HepG2 (cell line): ENCODE data around the gene MAMDC2. TPM values are rescaled to one million over a fixed set of nuclear protein-coding genes. Genes with fewer than 3 reads are reported as not detected.

Experiments
- ELF3 ChIP-seq: IDR thresholded peaks from 2 replicates; pipeline ENCODE4 v1.6.1; 2016; ENCODE audit warnings: missing genetic modification reagents, missing compliant biosample characterization
- FOXK1 ChIP-seq: sonication (generic); formaldehyde crosslinking; IDR thresholded peaks from 2 replicates; pipeline ENCODE4 v1.4.0; 2020; ENCODE audit warnings: low read depth, missing genetic modification reagents, borderline replicate concordance
- GABPB1 ChIP-seq: IDR thresholded peaks from 2 replicates; pipeline ENCODE4 v1.6.1; 2016; ENCODE audit warnings: mild to moderate bottlenecking, missing genetic modification reagents, moderate library complexity, missing compliant biosample characterization
- NR3C1 ChIP-seq: sonication (generic); formaldehyde crosslinking; IDR thresholded peaks from 2 replicates; pipeline ENCODE4 v1.4.0; 2020; ENCODE audit warnings: missing genetic modification reagents
- RARG ChIP-seq: sonication (generic); formaldehyde crosslinking; IDR thresholded peaks from 2 replicates; pipeline ENCODE4 v1.4.0; 2020; ENCODE audit warnings: low read depth, mild to moderate bottlenecking, missing genetic modification reagents
- YEATS2 ChIP-seq: sonication (generic); formaldehyde crosslinking; IDR thresholded peaks from 2 replicates; pipeline ENCODE4 v1.4.0; 2020; ENCODE audit warnings: missing genetic modification reagents, borderline replicate concordance
- ZNF121 ChIP-seq: sonication (generic); formaldehyde crosslinking; IDR thresholded peaks from 2 replicates; pipeline ENCODE4 v1.5.0; 2020; ENCODE audit warnings: mild to moderate bottlenecking, missing genetic modification reagents
- ZNF317 ChIP-seq: sonication (generic); formaldehyde crosslinking; IDR thresholded peaks from 2 replicates; pipeline ENCODE4 v1.5.0; 2020; ENCODE audit warnings: mild to moderate bottlenecking, missing genetic modification reagents
- ZNF34 ChIP-seq: sonication (generic); formaldehyde crosslinking; IDR thresholded peaks from 2 replicates; pipeline ENCODE4 v1.4.0; 2020; ENCODE audit warnings: mild to moderate bottlenecking, missing genetic modification reagents, borderline replicate concordance
- ZNF841 ChIP-seq: sonication (generic); formaldehyde crosslinking; IDR thresholded peaks from 2 replicates; pipeline ENCODE4 v1.8.1; 2023; ENCODE audit warnings: missing genetic modification reagents, borderline replicate concordance
- ZNF879 ChIP-seq: sonication (generic); formaldehyde crosslinking; IDR thresholded peaks from 2 replicates; pipeline ENCODE4 v1.8.1; 2023; ENCODE audit warnings: missing genetic modification reagents
- polyA plus RNA-seq, 8 experiments: library from polyadenylated mRNA; depleted of rRNA in 3 of 8; stranded (reverse) in 7 of 8; unstranded in 1 of 8; fragments of >200 nt; fragmentation: Illumina TruSeq in 4 of 8; extraction: Trizol in 4 of 8; gene quantifications; 2 replicates each; pipeline versions ENCODE4 v1.2.1 to v1.2.3, GENCODE V29; 2011 to 2016; ENCODE audit warnings: low read depth in 4 of 8, missing spikeins in 1 of 8, mixed read lengths in 1 of 8; ENCODE audit not compliant: insufficient read depth in 1 of 8
- total RNA-seq, 5 experiments: library from RNA; depleted of rRNA; stranded (reverse); fragments of >200 nt; fragmentation: Illumina TruSeq; extraction: Trizol; gene quantifications; 2 replicates each; pipeline ENCODE4 v1.2.3, GENCODE V29; 2016; ENCODE audit warnings: low read depth in 1 of 5
- TF ChIP-seq, protein P1 (sequence below): sonication (generic); formaldehyde crosslinking; IDR thresholded peaks from 2 replicates; pipeline ENCODE4 v1.4.0; 2020; ENCODE audit warnings: missing genetic modification reagents
- TF ChIP-seq, protein P2 (sequence below): sonication (generic); formaldehyde crosslinking; IDR thresholded peaks from 2 replicates; pipeline ENCODE4 v1.4.0; 2020; ENCODE audit warnings: mild to moderate bottlenecking, missing genetic modification reagents, borderline replicate concordance

The MAMDC2 gene
- total and polyA plus RNA-seq, 2 of the 13 experiments (the other 11 are each of a cell fraction or from before 2014, with no cell fraction given) = not detected

DNA sequence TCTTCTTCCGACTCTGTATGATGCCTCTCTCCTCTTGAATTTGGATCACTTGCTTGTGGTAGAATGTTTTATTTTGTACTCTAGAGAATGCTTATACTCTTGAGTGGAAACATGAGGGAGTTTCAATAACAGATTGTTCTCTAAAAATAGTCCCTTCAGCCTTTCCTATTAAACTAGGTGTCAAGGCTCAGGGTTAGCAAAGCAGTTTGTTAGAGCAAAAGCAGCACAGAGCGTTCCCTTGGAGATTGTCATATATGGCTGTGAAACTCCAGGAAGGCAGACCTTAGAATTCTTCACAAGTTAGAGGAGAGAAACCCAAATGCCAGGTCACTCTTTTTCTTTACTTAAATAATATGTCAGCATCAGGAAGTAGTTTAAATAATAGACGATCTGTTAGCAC lies 33.0 kb downstream of the MAMDC2 start (continued):
- TF ChIP-seq, protein P1, sequence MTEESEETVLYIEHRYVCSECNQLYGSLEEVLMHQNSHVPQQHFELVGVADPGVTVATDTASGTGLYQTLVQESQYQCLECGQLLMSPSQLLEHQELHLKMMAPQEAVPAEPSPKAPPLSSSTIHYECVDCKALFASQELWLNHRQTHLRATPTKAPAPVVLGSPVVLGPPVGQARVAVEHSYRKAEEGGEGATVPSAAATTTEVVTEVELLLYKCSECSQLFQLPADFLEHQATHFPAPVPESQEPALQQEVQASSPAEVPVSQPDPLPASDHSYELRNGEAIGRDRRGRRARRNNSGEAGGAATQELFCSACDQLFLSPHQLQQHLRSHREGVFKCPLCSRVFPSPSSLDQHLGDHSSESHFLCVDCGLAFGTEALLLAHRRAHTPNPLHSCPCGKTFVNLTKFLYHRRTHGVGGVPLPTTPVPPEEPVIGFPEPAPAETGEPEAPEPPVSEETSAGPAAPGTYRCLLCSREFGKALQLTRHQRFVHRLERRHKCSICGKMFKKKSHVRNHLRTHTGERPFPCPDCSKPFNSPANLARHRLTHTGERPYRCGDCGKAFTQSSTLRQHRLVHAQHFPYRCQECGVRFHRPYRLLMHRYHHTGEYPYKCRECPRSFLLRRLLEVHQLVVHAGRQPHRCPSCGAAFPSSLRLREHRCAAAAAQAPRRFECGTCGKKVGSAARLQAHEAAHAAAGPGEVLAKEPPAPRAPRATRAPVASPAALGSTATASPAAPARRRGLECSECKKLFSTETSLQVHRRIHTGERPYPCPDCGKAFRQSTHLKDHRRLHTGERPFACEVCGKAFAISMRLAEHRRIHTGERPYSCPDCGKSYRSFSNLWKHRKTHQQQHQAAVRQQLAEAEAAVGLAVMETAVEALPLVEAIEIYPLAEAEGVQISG (CRISPR knock-in tag) = no peak
- TF ChIP-seq FOXK1 (no peak), ZNF879 (CRISPR knock-in tag) (no peak), ZNF121 (no peak), ZNF34 (CRISPR knock-in tag) (no peak), GABPB1 (no peak), NR3C1 (no peak), RARG (CRISPR knock-in tag) (no peak), ZNF317 (CRISPR knock-in tag) (no peak), ELF3 (CRISPR knock-in tag) (no peak), ZNF841 (CRISPR knock-in tag) (no peak), YEATS2 (CRISPR knock-in tag) (no peak)
- TF ChIP-seq, protein P2, sequence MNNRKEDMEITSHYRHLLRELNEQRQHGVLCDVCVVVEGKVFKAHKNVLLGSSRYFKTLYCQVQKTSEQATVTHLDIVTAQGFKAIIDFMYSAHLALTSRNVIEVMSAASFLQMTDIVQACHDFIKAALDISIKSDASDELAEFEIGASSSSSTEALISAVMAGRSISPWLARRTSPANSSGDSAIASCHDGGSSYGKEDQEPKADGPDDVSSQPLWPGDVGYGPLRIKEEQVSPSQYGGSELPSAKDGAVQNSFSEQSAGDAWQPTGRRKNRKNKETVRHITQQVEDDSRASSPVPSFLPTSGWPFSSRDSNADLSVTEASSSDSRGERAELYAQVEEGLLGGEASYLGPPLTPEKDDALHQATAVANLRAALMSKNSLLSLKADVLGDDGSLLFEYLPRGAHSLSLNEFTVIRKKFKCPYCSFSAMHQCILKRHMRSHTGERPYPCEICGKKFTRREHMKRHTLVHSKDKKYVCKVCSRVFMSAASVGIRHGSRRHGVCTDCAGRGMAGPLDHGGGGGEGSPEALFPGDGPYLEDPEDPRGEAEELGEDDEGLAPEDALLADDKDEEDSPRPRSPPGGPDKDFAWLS (CRISPR knock-in tag) = no peak
- TF ChIP-seq, all 625 proteins: peak for 0
